Fibroblast of skin of left quadriceps (primary cell): Measurements from ENCODE around the gene C2CD4C.
"Not testable (repeated sequence)": the region's sequence is repeated elsewhere in the genome, so short reads cannot be mapped to it uniquely, and the experiment has no call there.

Source experiments
- DNase-seq, 2 experiments: peaks; one replicate each; pipeline ENCODE4 v3.0.0-alpha.2; 2013; ENCODE audit warnings: low read depth in 2 of 2

C2CD4C gene

DNA sequence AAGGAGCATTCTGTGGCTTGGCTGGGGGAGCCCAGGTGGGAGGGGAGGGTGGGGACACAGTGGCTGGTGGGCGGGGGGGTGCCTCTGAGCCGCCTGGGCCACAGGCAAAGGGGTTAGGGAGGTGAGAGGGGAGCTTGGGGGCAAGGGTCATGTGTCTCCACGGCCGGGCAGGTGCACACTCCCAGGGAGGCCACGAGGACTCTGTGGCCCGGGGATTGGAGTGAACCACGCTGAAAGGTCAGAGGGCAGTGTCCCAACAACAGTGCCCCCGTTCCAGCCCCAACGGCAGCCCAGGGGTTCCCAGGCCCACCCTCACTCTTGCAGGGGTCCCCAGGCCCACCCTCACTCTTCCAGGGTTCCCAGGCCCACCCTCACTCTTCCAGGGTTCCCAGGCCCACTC lies 9.6 kb downstream of the C2CD4C start:
- no peak for DNase-seq

DNA sequence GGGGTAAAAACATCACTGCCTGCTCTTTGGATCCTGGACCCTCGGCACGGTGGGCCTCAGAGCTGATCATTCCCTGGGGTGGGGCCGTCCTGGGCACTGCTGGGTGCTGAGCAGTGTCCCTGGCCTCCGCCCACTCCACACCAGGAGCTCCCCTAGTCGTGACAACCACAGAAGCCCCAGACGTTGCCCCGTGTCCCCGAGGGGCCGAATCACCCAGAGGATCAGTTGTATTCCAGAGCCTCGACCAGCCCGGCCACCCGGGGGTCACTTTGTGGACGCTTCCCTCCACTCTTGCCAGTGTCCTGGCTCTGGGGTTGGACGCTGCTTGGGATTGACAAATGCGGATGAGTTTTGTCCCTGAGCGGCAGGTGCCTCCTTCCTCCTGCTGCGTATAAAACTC lies 10.2 kb downstream of the C2CD4C start:
- no peak for DNase-seq

DNA sequence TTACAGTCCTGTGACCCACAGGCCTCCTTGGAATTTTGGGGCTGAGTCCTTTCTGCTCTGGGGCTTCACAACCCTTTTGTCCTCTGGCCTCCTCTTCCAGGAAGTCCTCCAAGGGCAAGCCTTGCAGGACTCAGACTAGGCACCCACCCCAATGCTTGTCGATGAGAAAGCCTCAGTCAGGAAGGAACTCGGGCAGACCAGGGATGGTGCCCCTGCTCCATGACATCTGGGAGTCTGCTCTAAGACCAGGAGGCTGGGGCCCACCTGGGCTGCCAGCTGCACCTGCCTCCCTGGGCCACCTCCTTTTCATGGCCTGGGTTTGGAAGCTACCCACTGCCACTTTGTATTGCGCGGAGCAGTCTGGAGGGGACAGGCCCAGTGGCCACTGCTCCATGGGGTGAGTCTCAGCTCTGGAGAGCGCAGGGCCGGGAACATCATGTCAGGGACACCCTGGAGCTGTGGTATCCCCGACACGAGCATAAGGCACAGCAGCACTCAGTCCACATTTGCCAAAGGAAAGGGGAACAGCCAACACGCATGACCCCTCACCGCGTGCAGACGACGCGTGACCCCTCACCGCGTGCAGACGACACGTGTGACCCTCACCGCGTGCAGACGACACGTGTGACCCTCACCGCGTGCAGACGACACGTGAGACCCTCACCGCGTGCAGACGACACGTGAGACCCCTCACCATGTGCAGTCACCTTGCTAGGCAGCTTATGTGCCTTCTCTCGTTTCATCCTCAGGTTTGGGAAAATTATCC lies 10.8 kb downstream of the C2CD4C start:
- DNase-seq = no peak

DNA sequence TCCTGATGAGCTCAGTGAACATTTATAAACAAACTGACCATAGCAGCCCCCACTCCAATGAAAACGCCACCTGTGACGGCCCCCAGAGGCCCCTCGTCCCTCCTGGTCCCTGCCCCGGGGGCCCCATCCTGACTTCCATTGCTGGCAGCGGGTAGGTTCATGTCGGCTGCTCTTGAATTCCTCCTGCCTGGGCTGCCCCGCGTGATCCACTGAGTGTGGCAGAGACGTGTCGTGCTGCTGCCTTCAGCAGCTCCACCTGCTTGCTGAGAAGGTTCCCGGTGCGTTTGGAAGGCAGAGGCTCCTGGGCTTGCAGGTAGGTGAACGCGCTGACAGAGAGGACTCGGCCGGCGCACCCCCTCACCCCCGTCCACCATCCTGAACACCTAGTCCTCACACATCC lies 11.6 kb downstream of the C2CD4C start:
- no peak for DNase-seq

DNA sequence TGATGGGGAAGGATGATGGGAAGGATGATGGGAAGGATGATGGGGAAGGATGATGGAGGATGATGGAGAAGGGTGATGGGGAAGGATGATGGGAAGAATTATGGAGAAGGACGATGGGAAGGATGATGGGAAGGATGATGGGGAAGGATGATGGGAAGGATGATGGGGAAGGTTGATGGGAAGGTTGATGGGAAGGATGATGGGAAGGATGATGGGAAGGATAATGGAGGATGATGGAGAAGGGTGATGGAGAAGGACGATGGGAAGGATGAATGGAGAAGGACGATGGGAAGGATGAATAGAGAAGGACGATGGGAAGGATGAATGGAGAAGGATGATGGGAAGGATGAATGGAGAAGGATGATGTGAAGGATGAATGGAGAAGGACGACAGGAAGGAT lies 13.5 kb downstream of the C2CD4C start:
- DNase-seq = no peak

DNA sequence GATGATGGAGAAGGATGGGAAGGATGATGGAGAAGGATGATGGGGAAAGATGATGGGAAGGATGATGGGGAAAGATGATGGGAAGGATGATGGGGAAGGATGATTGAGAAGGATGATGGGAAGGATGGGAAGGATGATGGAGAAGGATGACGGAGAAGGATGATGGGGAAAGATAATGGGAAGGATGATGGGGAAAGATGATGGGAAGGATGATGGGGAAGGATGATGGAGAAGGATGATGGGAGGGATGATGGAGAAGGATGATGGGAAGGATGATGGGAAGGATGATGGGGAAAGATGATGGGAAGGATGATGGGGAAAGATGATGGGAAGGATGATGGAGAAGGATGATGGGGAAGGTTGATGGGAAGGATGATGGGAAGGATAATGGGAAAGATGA lies 14.1 kb downstream of the C2CD4C start:
- not testable (repeated sequence) for DNase-seq

GRCh38 chr19:393560-393959 lies 15.4 kb downstream of the C2CD4C start:
- not testable (repeated sequence) for DNase-seq

DNA sequence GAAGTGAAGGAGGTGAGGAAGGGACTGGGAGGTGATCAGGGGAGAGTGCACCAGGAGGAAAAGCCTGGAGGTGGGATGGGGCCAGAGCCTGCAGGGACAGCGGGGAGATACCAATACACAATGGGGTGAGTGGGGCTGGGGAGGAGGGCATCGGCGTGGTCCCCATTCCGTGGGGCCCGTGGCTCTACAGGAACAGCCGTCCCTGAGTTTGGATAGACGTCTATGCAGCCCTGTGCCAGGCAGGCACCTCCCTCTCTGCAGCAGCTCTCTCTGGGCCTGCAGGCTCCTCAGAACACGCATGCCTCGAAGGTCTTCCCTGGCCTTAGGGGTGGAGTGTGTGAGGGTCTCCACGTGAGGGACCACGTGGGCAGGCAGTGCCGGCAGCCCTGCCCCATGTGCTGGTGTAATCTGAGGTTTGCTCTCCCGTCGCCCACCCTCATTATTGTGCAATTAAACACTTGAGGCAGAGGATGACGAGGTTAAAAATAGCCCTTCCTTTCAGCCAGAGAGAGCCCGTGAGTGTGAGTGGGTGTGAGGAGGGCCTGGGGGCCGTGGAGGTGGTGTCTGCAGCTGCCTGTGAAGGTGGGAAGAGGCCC lies 16.5 kb downstream of the C2CD4C start:
- no peak for DNase-seq

GRCh38 chr19:391726-392374 lies 17.1 kb downstream of the C2CD4C start:
- DNase-seq = no peak

GRCh38 chr19:391207-391557 lies 17.8 kb downstream of the C2CD4C start:
- DNase-seq = no peak

- DNase-seq = no peak
Measured at GRCh38 chr19:390386-391206, 18.4 kb downstream of the C2CD4C start.

GRCh38 chr19:389935-390289 lies 19.0 kb downstream of the C2CD4C start:
- DNase-seq = no peak

GRCh38 chr19:389255-389934 lies 19.6 kb downstream of the C2CD4C start:
- DNase-seq = no peak

- no peak for DNase-seq
Measured at GRCh38 chr19:388691-389090, 20.3 kb downstream of the C2CD4C start.

- DNase-seq = no peak
Measured at GRCh38 chr19:387777-388176, 21.2 kb downstream of the C2CD4C start.

GRCh38 chr19:386632-387301 lies 22.2 kb downstream of the C2CD4C start:
- not testable (repeated sequence) for DNase-seq

DNA sequence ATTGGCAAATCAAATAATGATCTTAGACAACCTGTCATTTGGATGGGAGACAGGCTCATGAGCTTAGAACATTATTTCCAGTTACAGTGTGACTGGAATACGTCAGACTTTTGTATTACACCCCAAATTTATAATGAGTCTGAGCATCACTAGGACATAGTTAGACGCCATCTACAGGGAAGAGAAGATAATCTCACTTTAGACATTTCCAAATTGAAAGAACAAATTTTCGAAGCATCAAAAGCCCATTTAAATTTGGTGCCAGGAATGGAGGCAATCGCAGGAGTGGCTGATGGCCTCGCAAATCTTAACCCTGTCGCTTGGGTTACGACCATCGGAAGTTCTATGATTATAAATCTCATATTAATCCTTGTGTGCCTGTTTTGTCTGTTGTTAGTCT lies 22.8 kb downstream of the C2CD4C start:
- DNase-seq = not testable (repeated sequence)

DNA sequence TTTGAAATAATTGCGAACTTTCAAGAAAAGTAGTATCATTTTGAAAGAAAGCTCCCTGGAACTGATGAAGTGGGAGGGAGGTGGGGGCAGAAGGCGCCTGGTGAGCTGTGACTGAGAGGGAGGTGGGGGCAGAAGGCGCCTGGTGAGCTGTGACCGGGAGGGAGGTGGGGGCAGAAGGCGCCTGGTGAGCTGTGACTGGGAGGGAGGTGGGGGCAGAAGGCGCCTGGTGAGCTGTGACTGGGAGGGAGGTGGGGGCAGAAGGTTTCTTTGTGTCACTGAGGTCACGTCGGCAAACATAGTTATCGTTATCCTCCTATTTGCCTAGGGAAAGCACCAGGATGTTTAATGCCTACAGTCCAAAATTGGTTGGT lies 24.2 kb downstream of the C2CD4C start:
- DNase-seq = no peak

DNA sequence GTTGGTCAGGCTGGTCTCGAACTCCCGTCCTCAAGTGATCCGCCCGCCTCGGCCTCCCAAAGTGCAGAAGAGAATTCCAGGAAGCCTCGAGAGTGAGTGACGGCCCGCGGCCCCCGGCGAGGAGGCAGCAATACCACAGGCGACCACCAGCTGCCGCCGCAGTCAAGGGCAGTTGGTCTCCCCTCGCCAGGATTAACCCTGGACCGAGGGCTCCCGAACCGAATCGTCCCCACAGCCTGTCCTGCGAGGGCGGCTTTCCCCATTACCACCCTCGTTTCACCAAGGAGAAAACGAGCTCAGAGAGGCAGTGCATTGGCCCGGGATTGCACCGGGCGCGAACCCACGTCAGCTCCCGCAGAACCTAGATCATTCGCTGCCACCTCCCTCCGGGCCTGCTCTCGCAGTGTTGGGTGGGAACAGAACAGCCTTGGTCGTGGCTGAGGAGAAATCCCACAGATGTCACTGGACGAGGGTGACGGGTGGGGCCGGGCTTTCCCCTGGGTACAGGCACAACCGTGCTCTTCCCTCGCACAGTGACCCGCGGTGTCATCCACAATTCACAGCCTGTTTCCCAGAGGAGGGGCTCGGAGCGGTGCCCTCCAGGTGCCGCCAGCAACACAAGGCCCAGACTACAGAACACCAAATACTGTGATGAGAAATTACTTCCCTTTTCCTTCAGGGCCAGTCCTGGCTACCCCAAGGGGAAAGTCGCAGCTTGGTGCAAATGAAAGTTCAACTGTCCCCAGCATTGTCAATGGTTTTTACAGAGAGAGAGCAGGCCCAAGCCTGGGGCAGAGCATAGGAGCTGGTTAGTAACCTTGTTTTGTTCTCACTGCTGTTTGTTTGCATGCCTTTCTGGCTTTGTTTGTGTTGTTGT lies 24.8 kb downstream of the C2CD4C start:
- no peak for DNase-seq

GRCh38 chr19:383040-383439 lies 25.9 kb downstream of the C2CD4C start:
- no peak for DNase-seq
